HepG2 (cell line): ENCODE data around the gene STK32B. TPM values are rescaled to one million over a fixed set of nuclear protein-coding genes. Genes with fewer than 3 reads are reported as not detected.

Source experiments
- ATAC-seq: fragments of 200-7000 bp; cut with Tn5 transposase; 3 replicates; pipeline ENCODE4 v1.9.1; 2020; ENCODE audit warnings: mild to moderate bottlenecking, moderate library complexity
- BruUV-seq: library from RNA; stranded (reverse); fragments of 400-500 nt; replicated peaks from 2 replicates; lab custom pipeline; 2021; lab: Mats Ljungman, UMichigan
- CTCF ChIA-PET: fragments of 300-600 bp; formaldehyde crosslinking; extraction: SDS; loops from one replicate; lab custom pipeline; 2021; ENCODE audit warnings: low total read pairs, inconsistent platforms, low intra/inter-chr PET ratio; lab: Yijun Ruan, JAX
- POLR2A ChIA-PET: fragments of 350-600 bp; sonication (Branson Sonifier 250); formaldehyde crosslinking; loops from one replicate; lab custom pipeline; 2020; ENCODE audit warnings: antibody characterized with exemption, inconsistent platforms; lab: Yijun Ruan, JAX
- DNase-seq: peaks from one replicate; pipeline ENCODE4 v3.0.0-alpha.2; 2015; ENCODE audit warnings: low spot score
- FAIRE-seq: peaks from 3 replicates; lab custom pipeline; 2011; peaks lifted over from hg19 to GRCh38; lab: Jason Lieb, UNC
- H2AFZ ChIP-seq: one replicate; pipeline ENCODE4 v1.6.1; 2011; ENCODE audit warnings: low read length, inconsistent platforms
- H3K27ac ChIP-seq: fragments of 300-600 bp; 3 replicates; pipeline ENCODE4 v1.8.0; 2011; ENCODE audit warnings: mixed run types, mild to moderate bottlenecking, mixed read lengths, low read length, inconsistent platforms; ENCODE audit not compliant: insufficient read depth; ENCODE audit errors: extremely low read length
- H3K27me3 ChIP-seq, 2 experiments: fragments of 200-600 bp in 1 of 2; 2 replicates in 1 of 2; 3 replicates in 1 of 2; pipeline versions ENCODE4 v1.6.0 to v1.8.0; 2011; ENCODE audit warnings: low read length in 2 of 2, mild to moderate bottlenecking in 2 of 2, moderate library complexity in 2 of 2, inconsistent platforms in 1 of 2; ENCODE audit not compliant: insufficient read depth in 2 of 2, control insufficient read depth in 1 of 2
- H3K36me3 ChIP-seq, 2 experiments: fragments of 200-600 bp in 1 of 2; replicated peaks in 1 of 2; 2 replicates in 1 of 2; 3 replicates in 1 of 2; pipeline versions ENCODE4 v1.5.1 to v1.8.0; 2011; ENCODE audit warnings: low read length in 2 of 2, inconsistent platforms in 1 of 2; ENCODE audit not compliant: insufficient read depth in 2 of 2, control insufficient read depth in 1 of 2
- H3K4me1 ChIP-seq: 2 replicates; pipeline ENCODE4 v1.5.1; 2012; ENCODE audit warnings: low read length, inconsistent platforms; ENCODE audit not compliant: insufficient read depth
- H3K4me2 ChIP-seq: 2 replicates; pipeline ENCODE4 v1.6.0; 2011; ENCODE audit warnings: low read depth, low read length, inconsistent platforms
- H3K4me3 ChIP-seq, 3 experiments: fragments of 200-600 bp in 1 of 3; sonication (generic), shearing (Covaris generic) in 1 of 3; replicated peaks in 1 of 3; 2 replicates each; pipeline ENCODE4 v1.5.1; 2011 to 2016; ENCODE audit warnings: low read length in 3 of 3, inconsistent platforms in 2 of 3, low read depth in 2 of 3, mild to moderate bottlenecking in 2 of 3, control low read depth in 1 of 3, mixed read lengths in 1 of 3; ENCODE audit not compliant: insufficient read depth in 1 of 3
- H3K79me2 ChIP-seq: one replicate; pipeline ENCODE4 v1.6.1; 2011; ENCODE audit warnings: low read length, inconsistent platforms; ENCODE audit not compliant: insufficient read depth
- H3K9ac ChIP-seq: 2 replicates; pipeline ENCODE4 v1.6.0; 2011; ENCODE audit warnings: mild to moderate bottlenecking, low read depth, low read length, inconsistent platforms; ENCODE audit not compliant: insufficient read depth
- H3K9me3 ChIP-seq: 2 replicates; pipeline ENCODE4 v1.5.1; 2012; ENCODE audit warnings: mild to moderate bottlenecking, low read length
- H4K20me1 ChIP-seq: 2 replicates; pipeline ENCODE4 v1.6.0; 2011; ENCODE audit warnings: inconsistent platforms, mild to moderate bottlenecking, low read length, moderate library complexity; ENCODE audit not compliant: insufficient read depth
- CEBPB ChIP-seq: IDR thresholded peaks from 2 replicates; pipeline ENCODE4 v1.6.1; 2011; ENCODE audit warnings: low read depth, low read length, improper control_type of control experiment, borderline replicate concordance
- WGBS: methylation state at CpG from one replicate; pipeline ENCODE4 v1.1.6; 2017; ENCODE audit warnings: low lambda C conversion rate; 5-methylcytosine and 5-hydroxymethylcytosine counted together
- in situ Hi-C: cut with HindIII; loops from 2 replicates; pipeline ENCODE4 v1.10.0; 2017; ENCODE audit warnings: low pct_unique_long_range_greater_than_20kb; ENCODE audit not compliant: extremely low pct_ligation_motif_present
- intact Hi-C: fragments of 100-400 bp; cut with micrococcal nuclease; formaldehyde crosslinking; loops from one replicate; pipeline ENCODE4 v1.10.0; 2022; ENCODE audit not compliant: unreplicated experiment
- polyA plus RNA-seq, 8 experiments: library from polyadenylated mRNA; depleted of rRNA in 3 of 8; stranded (reverse) in 7 of 8; unstranded in 1 of 8; fragments of >200 nt; fragmentation: Illumina TruSeq in 4 of 8; extraction: Trizol in 4 of 8; gene quantifications; 2 replicates each; pipeline versions ENCODE4 v1.2.1 to v1.2.3, GENCODE V29; 2011 to 2016; ENCODE audit warnings: low read depth in 4 of 8, missing spikeins in 1 of 8, mixed read lengths in 1 of 8; ENCODE audit not compliant: insufficient read depth in 1 of 8
- total RNA-seq, 5 experiments: library from RNA; depleted of rRNA; stranded (reverse); fragments of >200 nt; fragmentation: Illumina TruSeq; extraction: Trizol; gene quantifications; 2 replicates each; pipeline ENCODE4 v1.2.3, GENCODE V29; 2016; ENCODE audit warnings: low read depth in 1 of 5
- TF ChIP-seq, protein P1 (sequence below): sonication (generic); formaldehyde crosslinking; IDR thresholded peaks from 2 replicates; pipeline ENCODE4 v1.5.0; 2020; ENCODE audit warnings: mild to moderate bottlenecking, missing genetic modification reagents, borderline replicate concordance

STK32B gene
- total and polyA plus RNA-seq, 2 of the 13 experiments (the other 11 are each of a cell fraction or from before 2014, with no cell fraction given), result not detected

DNA sequence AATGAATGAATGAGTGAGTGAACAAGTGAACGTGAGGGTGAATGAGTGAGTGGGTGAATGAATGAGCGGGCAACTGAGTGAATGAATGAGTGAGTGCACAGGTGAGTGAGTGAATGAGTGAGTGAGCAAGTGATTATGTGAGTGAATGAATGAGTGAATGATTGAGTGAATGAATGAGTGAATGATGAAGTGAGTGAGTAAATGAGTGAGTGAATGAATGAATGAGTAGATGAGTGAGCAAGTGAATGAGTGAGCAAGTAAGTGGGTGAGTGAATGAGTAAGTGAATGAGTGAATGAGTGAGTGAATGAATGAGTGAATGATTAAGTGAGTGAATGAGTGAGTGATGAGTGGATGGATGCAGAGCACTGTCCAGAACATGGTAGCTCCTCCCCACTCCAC, 205.8 kb downstream of the STK32B start (continued):
- TF ChIP-seq, protein P1, sequence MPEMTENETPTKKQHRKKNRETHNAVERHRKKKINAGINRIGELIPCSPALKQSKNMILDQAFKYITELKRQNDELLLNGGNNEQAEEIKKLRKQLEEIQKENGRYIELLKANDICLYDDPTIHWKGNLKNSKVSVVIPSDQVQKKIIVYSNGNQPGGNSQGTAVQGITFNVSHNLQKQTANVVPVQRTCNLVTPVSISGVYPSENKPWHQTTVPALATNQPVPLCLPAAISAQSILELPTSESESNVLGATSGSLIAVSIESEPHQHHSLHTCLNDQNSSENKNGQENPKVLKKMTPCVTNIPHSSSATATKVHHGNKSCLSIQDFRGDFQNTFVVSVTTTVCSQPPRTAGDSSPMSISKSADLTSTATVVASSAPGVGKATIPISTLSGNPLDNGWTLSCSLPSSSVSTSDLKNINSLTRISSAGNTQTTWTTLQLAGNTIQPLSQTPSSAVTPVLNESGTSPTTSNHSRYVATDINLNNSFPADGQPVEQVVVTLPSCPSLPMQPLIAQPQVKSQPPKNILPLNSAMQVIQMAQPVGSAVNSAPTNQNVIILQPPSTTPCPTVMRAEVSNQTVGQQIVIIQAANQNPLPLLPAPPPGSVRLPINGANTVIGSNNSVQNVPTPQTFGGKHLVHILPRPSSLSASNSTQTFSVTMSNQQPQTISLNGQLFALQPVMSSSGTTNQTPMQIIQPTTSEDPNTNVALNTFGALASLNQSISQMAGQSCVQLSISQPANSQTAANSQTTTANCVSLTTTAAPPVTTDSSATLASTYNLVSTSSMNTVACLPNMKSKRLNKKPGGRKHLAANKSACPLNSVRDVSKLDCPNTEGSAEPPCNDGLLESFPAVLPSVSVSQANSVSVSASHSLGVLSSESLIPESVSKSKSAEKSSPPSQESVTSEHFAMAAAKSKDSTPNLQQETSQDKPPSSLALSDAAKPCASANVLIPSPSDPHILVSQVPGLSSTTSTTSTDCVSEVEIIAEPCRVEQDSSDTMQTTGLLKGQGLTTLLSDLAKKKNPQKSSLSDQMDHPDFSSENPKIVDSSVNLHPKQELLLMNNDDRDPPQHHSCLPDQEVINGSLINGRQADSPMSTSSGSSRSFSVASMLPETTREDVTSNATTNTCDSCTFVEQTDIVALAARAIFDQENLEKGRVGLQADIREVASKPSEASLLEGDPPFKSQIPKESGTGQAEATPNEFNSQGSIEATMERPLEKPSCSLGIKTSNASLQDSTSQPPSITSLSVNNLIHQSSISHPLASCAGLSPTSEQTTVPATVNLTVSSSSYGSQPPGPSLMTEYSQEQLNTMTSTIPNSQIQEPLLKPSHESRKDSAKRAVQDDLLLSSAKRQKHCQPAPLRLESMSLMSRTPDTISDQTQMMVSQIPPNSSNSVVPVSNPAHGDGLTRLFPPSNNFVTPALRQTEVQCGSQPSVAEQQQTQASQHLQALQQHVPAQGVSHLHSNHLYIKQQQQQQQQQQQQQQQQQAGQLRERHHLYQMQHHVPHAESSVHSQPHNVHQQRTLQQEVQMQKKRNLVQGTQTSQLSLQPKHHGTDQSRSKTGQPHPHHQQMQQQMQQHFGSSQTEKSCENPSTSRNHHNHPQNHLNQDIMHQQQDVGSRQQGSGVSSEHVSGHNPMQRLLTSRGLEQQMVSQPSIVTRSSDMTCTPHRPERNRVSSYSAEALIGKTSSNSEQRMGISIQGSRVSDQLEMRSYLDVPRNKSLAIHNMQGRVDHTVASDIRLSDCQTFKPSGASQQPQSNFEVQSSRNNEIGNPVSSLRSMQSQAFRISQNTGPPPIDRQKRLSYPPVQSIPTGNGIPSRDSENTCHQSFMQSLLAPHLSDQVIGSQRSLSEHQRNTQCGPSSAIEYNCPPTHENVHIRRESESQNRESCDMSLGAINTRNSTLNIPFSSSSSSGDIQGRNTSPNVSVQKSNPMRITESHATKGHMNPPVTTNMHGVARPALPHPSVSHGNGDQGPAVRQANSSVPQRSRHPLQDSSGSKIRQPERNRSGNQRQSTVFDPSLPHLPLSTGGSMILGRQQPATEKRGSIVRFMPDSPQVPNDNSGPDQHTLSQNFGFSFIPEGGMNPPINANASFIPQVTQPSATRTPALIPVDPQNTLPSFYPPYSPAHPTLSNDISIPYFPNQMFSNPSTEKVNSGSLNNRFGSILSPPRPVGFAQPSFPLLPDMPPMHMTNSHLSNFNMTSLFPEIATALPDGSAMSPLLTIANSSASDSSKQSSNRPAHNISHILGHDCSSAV (CRISPR knock-in tag), result no peak

- no peak overlapping the region for H3K4me2 ChIP-seq
- WGBS, result 7% methylated on average over 2 of the region's 2 CpGs
- ChIA-PET POLR2A (no interaction called here), CTCF (no interaction called here)
- BruUV-seq, result no TSS peak
- H3K27ac ChIP-seq, result no peak overlapping the region
- DNase-seq (no peak), ATAC-seq (no peak), FAIRE-seq (no peak)
- intact Hi-C loops, result no loop called here
- H3K4me3 ChIP-seq, result no peak overlapping the region
- TF ChIP-seq CEBPB, result no peak
- no peak overlapping the region for H2AFZ ChIP-seq
- H4K20me1 ChIP-seq, result no peaks in the 10 kb centered on the region
- H3K36me3 ChIP-seq, result no peaks in the 10 kb centered on the region
- no peaks in the 10 kb centered on the region for H3K27me3 ChIP-seq
- H3K9ac ChIP-seq, result no peak overlapping the region
- H3K9me3 ChIP-seq, result no peaks in the 10 kb centered on the region
- in situ Hi-C loops, result no loop called here
- no peaks in the 10 kb centered on the region for H3K79me2 ChIP-seq
- H3K4me1 ChIP-seq, result no peaks in the 10 kb centered on the region
Measured at GRCh38 chr4:5259471-5259870, 208.2 kb downstream of the STK32B start.
